Measurements from ENCODE around the gene COL25A1. TPM values are rescaled to one million over a fixed set of nuclear protein-coding genes. Genes with fewer than 3 reads are reported as not detected.

COL25A1 gene
- total RNA-seq, 2 experiments from 2014 or later = 0.36 TPM; not detected in 1

DNA sequence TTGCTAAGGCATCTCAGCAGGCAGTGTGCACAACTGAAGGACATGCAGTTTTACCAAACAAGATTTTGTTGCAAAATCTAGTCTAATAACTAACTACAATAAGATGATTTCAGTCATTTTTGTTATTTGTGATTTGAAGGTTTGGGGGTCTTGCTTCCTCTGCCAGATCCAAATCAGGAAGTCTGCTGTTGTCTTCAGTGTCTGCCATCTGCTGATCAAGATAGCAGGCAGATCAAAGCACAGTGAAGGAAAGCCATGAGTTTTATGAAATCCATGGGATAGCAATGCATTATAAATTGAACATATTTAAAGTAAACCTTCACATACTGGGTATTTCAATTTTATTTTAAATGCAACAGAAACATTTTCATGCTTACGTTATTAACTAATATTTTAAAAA, 370.5 kb downstream of the COL25A1 start:
- no peaks in the 10 kb centered on the region for H3K4me1 Mint-ChIP-seq
- no peak overlapping the region for H3K4me3 Mint-ChIP-seq
- no peak overlapping the region for H3K27ac Mint-ChIP-seq
- peaks cover 10% of the 10 kb centered on the region for H3K27me3 Mint-ChIP-seq
- H3K9me3 Mint-ChIP-seq = peaks cover 3% of the 10 kb centered on the region
- peaks cover 3% of the 10 kb centered on the region for H3K36me3 Mint-ChIP-seq
- DNase-seq = no peak

DNA sequence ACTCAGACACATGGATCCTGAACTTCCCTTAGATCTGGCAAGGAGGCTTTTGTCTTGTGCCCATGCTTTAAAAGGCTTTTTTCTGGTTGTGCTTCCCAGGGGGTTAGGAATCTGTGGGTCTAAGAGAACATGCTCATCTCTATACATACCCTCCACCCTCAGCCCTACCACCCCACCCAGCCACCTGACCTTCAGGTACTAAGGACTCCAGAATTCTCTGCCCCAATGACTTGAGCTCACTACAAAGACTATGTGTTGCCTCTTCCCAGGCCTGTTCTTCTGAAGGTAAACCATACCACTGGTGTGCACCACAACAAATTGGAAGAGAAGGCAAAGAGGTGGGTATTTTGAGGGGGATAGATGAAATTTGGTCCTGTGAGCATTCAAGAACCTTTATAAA, 372.3 kb downstream of the COL25A1 start:
- Mint-ChIP-seq H3K27me3 (peaks cover 7% of the 10 kb centered on the region), H3K9me3 (peaks cover 3% of the 10 kb centered on the region), H3K27ac (no peak overlapping the region), H3K4me1 (no peaks in the 10 kb centered on the region), H3K36me3 (peaks cover 3% of the 10 kb centered on the region), H3K4me3 (no peak overlapping the region)
- no peak for DNase-seq

DNA sequence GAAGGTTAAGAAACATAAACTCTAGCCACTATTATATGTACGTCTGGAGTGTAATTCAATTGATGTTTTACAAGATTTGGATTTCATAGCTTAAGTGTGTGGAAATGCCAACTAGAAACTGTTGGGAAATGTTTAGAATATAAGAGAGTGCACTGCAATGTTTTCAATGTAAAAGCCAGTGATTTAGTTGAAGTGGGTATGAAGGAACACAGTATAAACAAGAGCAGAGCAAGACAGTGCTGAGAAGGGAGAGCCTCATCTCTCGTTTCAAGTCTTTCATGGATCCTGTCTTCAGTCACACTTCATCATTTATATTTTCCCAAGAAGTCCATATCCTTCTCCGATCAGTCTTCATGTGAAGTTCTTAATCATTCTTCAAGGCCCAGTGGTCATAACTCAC, 375.7 kb downstream of the COL25A1 start:
- no peaks in the 10 kb centered on the region for H3K36me3 Mint-ChIP-seq
- H3K9me3 Mint-ChIP-seq = no peaks in the 10 kb centered on the region
- no peaks in the 10 kb centered on the region for H3K27me3 Mint-ChIP-seq
- H3K27ac Mint-ChIP-seq = no peak overlapping the region
- no peak for DNase-seq
- no peaks in the 10 kb centered on the region for H3K4me1 Mint-ChIP-seq
- H3K4me3 Mint-ChIP-seq = no peak overlapping the region

DNA sequence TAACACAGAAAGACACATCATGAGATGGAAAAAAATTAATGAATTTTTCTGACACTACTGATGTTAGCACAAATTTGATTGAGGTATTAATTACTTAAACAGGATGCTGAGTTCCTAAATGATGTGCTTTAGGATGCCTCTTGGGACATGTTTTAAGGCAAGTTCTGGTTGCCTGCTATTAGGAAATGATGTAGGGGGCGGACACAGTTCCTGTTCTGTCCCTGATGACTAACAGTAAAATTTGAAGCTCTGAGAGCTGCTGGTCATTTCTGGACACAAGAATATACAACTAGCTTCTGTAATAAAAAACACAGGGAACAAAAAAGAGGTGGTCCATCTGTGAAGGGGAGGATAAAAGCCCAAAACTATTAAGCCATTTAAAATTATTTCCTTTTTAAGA, 376.4 kb downstream of the COL25A1 start:
- Mint-ChIP-seq H3K9me3 (no peaks in the 10 kb centered on the region), H3K27ac (no peak overlapping the region), H3K27me3 (no peaks in the 10 kb centered on the region), H3K4me3 (no peak overlapping the region), H3K36me3 (no peaks in the 10 kb centered on the region), H3K4me1 (no peaks in the 10 kb centered on the region)
- no peak for DNase-seq

DNA sequence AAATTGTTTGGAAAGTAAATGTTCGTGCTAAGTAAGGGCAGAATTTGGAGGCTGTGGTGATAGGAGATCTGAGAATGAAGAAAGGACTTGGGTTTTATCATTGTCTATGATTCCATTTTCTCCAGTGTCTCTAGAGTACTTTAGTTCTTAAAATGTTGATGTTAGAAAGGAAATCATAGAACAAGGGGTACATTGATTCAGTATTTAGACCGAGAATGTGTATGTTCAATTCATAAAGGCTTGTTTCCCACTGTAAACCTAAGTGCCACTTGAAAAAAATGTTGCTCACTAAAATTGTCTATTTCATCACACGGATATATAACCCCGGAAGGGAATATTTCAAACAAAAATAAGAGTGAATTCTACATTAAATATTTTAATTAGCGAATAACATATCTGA, 380.3 kb downstream of the COL25A1 start:
- no peak for DNase-seq
- Mint-ChIP-seq H3K27me3 (no peaks in the 10 kb centered on the region), H3K9me3 (no peaks in the 10 kb centered on the region), H3K4me3 (no peak overlapping the region), H3K27ac (no peak overlapping the region), H3K36me3 (no peaks in the 10 kb centered on the region), H3K4me1 (no peaks in the 10 kb centered on the region)

DNA sequence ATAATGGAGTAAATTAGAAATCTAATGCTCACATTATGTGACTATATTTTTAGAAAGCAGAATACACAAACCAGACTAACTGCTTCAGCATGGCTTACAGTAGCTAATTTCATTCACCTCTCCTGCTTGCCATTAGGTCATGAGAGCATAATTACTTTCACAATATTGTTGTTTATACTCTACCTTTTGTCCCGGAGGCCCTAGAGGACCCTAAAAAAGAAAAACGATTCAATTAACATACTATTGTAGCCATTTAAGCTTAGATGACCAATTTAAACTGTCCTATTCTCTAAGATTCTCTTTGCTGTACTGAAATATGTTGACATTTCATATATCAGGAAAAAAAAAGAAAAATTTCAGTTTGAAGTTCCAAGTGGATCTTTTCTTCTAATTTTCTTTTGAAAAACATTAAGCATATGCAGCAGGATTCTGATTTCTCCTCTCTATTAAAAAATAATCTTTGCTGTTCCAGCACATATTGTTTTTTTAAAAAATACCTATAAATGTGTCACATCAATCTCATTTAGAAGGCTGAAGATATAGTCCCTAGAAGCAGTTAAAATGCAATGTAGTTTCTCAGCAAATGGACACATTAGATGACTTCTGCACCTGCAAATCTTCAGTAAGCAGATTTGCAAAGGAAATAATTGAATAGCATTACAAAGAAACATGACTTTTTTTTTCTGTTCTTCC, 381.9 kb downstream of the COL25A1 start:
- DNase-seq = no peak
- no peaks in the 10 kb centered on the region for H3K36me3 Mint-ChIP-seq
- no peaks in the 10 kb centered on the region for H3K4me1 Mint-ChIP-seq
- no peak overlapping the region for H3K4me3 Mint-ChIP-seq
- no peaks in the 10 kb centered on the region for H3K27me3 Mint-ChIP-seq
- no peak overlapping the region for H3K27ac Mint-ChIP-seq
- no peaks in the 10 kb centered on the region for H3K9me3 Mint-ChIP-seq

DNA sequence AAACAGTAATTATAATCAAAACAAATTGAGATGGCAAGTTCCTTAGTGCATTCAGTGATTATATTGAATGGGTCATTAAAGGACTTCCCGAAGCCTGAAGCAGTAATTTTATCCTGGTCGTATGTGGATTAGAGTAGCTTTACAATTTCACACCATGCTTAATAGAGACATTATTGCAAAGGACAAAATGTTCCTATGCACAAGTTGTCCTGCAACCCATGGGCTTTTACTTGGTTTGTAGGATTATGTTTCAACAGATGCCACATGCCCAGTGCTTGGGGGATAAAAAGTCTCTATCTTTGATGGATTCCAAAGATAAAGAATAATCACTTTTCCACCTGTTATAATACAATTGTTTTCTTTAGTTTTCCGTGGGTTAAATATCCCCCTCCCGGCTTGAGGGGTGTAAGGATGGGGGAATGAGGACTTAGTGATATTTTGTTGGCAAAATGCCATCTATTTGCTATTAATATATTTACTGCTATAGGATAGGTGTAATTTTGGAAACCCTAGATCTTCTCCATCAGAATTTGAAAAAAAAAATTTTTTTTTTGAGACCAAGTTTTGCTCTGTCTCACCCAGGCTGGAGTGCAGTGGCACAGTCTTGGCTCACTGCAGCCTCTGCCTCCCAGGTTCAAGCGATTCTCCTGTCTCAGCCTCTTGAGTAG, 383.1 kb downstream of the COL25A1 start:
- no peak overlapping the region for H3K27ac Mint-ChIP-seq
- no peak overlapping the region for H3K4me3 Mint-ChIP-seq
- no peaks in the 10 kb centered on the region for H3K36me3 Mint-ChIP-seq
- no peaks in the 10 kb centered on the region for H3K27me3 Mint-ChIP-seq
- no peaks in the 10 kb centered on the region for H3K4me1 Mint-ChIP-seq
- DNase-seq = no peak
- H3K9me3 Mint-ChIP-seq = no peaks in the 10 kb centered on the region

DNA sequence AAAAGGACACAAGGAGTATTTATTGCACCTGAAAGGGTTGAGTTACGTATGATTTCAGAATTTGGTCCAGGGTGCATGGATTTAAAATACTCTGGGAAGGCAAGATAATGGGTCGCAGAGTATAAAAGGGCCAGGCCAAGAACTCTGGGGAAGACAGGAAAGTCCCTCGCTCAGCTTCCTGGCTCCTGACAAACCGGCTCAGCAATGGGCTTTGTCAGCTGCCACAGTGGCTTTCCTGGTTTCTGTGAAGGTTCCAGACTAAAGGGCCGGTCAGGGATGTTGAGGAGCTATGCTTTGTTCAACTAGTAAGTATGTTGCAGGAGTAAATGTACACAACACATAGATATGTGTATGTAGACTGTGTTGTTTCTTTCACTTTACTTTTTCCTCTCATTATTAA, 385.2 kb downstream of the COL25A1 start:
- H3K4me3 Mint-ChIP-seq = no peak overlapping the region
- H3K27me3 Mint-ChIP-seq = no peaks in the 10 kb centered on the region
- H3K9me3 Mint-ChIP-seq = no peaks in the 10 kb centered on the region
- H3K4me1 Mint-ChIP-seq = no peaks in the 10 kb centered on the region
- DNase-seq = no peak
- no peaks in the 10 kb centered on the region for H3K36me3 Mint-ChIP-seq
- H3K27ac Mint-ChIP-seq = no peak overlapping the region

DNA sequence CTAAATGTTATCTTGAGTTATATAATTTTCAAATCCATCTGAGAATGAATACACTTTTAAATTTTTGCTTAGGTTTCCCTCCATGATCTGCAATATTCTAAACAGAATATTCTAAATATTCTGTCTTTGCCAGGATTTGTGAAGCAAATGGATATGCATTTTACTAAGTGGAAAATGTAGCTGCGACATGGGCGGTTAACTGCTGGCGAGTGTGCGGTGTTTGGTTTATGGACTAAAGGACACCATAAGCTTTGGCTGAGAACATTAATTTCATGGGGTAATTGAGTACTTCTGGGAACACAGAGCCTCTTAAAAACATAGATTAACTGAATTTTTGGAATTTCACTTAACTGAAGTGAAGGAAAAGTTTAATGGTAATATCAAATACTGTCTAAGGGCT, 385.8 kb downstream of the COL25A1 start:
- Mint-ChIP-seq H3K4me3 (no peak overlapping the region), H3K4me1 (no peaks in the 10 kb centered on the region), H3K27me3 (no peaks in the 10 kb centered on the region), H3K9me3 (no peaks in the 10 kb centered on the region), H3K27ac (no peak overlapping the region), H3K36me3 (no peaks in the 10 kb centered on the region)
- DNase-seq = no peak

DNA sequence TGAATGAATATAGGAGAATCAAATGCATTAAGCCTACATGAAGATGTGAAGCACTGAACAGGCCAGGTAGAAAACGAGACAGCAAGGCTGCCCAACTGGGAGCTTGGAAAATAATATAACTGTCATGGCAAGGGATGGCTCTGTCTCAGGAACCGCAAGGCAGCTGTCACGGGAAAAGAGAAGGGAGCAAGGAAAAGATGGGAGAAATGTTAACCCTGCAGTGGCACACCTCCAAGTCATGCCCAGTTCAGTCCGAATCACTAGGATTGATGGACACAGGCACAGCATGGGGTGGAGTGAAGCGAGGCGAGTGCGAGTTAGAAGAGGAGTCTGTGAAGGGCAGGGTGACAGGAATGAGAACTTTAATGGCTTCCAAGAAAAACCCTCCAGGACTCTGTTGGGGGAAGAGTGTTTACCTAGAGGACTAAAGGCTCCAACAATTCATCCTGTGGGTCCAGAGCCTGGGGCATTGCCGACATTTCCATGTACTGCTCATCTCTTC, 395.5 kb downstream of the COL25A1 start:
- no peak overlapping the region for H3K4me3 Mint-ChIP-seq
- H3K9me3 Mint-ChIP-seq = no peaks in the 10 kb centered on the region
- H3K36me3 Mint-ChIP-seq = no peaks in the 10 kb centered on the region
- no peaks in the 10 kb centered on the region for H3K27me3 Mint-ChIP-seq
- no peaks in the 10 kb centered on the region for H3K4me1 Mint-ChIP-seq
- DNase-seq = no peak
- H3K27ac Mint-ChIP-seq = no peak overlapping the region

DNA sequence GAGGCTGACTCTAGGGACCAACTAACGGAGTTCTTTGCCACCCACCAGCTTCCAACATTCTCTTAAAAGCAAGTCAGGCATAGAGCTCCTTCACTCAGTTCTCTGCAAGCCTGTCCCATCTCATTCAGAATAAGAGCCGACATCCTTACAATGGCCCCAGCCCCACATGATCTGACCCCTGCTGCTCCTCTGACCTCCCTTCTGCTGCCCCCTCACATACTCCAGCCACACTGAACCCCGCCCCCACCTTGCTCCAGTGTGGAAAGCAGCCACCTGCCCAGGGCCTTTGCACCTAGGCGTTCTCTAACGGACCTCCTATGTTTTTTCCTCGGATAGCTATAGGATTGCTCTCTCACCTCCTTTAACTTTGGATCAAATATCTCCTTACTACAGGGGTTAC, 396.5 kb downstream of the COL25A1 start:
- Mint-ChIP-seq H3K4me1 (no peaks in the 10 kb centered on the region), H3K36me3 (no peaks in the 10 kb centered on the region), H3K27me3 (no peaks in the 10 kb centered on the region), H3K9me3 (no peaks in the 10 kb centered on the region), H3K27ac (no peak overlapping the region), H3K4me3 (no peak overlapping the region)
- no peak for DNase-seq

DNA sequence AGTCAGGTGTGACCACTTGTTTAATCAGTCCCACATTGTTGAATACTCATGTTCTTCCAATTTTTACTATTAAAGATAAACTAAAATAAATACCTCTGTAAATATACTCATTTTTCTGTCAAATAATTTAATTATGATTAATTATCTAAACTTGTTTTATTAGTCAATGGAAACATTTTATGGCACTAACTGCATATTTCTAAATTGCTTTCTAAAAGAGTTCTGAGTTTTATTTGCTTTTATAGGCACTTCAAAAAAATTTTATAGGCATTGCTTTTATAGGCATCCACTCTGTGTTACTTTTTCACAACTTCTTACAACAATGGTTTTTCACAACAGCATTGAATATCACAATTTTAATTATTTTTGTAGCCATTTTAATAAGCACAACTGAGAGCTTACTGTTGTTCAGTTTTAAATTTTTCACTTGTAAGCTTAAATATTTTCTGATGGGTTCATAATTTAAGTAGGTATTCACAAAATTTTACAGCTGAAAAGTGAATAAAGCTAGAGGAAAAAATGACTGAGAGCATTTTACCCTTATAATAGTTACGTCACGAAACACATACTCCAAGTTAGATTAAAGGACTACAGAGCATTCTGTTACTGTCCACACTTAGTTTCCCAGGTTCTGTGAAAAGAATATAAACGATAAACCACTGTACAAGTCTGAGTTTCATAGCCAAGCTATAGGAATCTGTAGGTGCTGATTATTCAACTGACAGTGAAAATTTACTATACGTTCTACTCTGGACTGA, 398.8 kb downstream of the COL25A1 start:
- Mint-ChIP-seq H3K4me3 (no peak overlapping the region), H3K27ac (no peak overlapping the region), H3K36me3 (no peaks in the 10 kb centered on the region), H3K4me1 (no peaks in the 10 kb centered on the region), H3K9me3 (no peaks in the 10 kb centered on the region), H3K27me3 (no peaks in the 10 kb centered on the region)
- no peak for DNase-seq

DNA sequence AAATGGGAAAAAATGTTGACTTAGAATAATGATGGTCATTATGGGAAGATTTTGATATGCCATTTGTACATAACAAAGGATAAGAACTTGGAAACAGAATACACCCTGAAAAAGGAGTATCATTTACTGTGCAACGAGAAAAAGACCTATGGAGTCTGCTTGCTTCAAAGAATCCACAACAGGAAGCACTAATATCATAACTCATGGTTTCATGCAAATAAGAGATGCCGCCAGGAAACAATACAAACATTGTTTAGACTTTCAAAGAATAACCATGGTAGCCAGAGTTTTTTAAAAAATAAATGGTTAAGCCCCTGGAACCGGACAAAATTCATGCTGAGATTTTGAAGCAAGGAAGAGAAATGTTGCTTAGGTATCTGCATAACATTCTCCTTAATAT, 399.7 kb downstream of the COL25A1 start:
- Mint-ChIP-seq H3K27me3 (no peaks in the 10 kb centered on the region), H3K36me3 (no peaks in the 10 kb centered on the region), H3K27ac (no peak overlapping the region), H3K9me3 (no peaks in the 10 kb centered on the region), H3K4me1 (no peaks in the 10 kb centered on the region), H3K4me3 (no peak overlapping the region)
- no peak for DNase-seq

DNA sequence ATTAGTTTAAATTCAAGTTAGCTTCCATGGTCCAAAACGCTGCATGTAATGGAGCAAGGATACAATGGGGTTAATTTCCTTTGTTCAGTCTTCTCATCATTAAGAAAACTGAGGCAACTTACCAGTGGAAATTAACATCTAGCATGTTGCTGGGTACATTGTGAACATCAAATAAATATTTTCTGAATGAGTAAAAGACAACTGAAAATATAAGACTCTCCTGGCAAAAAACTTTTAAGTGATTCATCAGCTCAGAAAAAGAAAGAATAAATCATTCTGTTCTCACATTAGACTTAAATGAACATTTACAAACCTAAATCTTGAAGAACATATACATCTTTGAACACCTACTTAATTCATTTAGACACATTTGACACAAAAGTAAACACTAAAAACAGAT, 401.2 kb downstream of the COL25A1 start:
- Mint-ChIP-seq H3K36me3 (no peaks in the 10 kb centered on the region), H3K27me3 (no peaks in the 10 kb centered on the region), H3K27ac (no peak overlapping the region), H3K9me3 (no peaks in the 10 kb centered on the region), H3K4me3 (no peak overlapping the region), H3K4me1 (no peaks in the 10 kb centered on the region)
- no peak for DNase-seq

DNA sequence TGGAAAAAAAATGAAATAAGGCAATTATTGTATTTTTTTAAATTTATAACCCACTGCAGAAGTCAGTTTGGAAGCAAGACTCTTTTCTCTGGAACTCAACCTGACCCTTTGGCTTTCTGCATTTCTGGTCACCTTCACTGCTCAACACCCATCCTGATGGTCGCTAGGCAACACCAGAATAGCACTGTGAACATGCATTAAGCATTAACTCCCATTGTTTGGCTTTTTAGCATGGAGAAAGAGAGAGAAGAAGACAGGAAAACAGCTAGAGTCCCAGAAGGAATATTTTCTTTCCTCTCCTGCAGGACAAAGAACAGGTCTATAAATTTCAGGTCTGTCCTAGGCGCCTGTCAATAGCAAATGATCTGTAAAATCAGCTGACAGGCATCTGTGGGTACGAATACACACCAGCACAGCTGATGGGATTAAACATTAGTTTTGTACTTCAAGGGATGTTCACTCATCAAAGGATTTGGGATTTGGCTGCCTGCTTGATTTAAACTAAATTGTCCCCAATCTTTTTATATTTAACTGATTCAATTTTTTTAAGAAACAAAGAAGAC, 402.4 kb downstream of the COL25A1 start:
- no peak for DNase-seq
- no peak overlapping the region for H3K27ac Mint-ChIP-seq
- no peaks in the 10 kb centered on the region for H3K9me3 Mint-ChIP-seq
- H3K27me3 Mint-ChIP-seq = no peaks in the 10 kb centered on the region
- H3K4me3 Mint-ChIP-seq = no peak overlapping the region
- H3K4me1 Mint-ChIP-seq = no peaks in the 10 kb centered on the region
- H3K36me3 Mint-ChIP-seq = no peaks in the 10 kb centered on the region
